ENCODE data around the gene SUPV3L1.
A peak's percentile ranks its signal among the peaks of the same experiment; 100 is the strongest.

DNA sequence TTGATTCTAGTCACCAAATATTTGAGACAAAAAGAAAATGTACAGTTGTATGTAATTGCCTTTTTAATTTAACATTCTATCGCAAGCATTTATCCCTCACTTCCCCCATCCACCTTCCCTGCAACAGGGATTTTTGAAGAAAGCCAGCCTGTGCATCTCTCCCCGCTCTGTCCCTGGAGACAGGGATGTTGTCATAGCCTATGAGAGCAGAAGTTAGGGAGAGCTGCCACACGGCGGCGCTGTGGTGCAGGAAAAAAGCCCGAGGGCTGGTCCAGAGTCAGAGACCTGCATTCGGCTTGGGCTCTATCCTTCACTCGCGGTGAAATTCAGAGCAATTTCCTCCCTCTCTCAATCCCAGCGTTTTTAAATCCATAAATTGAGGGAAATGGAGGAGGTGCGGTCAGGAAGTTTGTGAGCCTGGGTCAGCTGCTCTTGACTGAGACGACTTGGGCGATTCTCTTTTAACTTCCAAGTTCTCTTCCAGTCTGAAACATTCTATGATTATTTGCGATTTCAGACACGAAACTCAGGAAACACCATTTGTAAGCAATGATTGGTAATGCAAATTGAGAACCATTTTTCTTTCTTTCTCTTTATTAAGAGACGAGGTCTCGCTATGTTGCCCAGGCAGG is 57.6 kb downstream of the SUPV3L1 start:
- TF ChIP-seq, protein P1, sequence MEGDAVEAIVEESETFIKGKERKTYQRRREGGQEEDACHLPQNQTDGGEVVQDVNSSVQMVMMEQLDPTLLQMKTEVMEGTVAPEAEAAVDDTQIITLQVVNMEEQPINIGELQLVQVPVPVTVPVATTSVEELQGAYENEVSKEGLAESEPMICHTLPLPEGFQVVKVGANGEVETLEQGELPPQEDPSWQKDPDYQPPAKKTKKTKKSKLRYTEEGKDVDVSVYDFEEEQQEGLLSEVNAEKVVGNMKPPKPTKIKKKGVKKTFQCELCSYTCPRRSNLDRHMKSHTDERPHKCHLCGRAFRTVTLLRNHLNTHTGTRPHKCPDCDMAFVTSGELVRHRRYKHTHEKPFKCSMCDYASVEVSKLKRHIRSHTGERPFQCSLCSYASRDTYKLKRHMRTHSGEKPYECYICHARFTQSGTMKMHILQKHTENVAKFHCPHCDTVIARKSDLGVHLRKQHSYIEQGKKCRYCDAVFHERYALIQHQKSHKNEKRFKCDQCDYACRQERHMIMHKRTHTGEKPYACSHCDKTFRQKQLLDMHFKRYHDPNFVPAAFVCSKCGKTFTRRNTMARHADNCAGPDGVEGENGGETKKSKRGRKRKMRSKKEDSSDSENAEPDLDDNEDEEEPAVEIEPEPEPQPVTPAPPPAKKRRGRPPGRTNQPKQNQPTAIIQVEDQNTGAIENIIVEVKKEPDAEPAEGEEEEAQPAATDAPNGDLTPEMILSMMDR (conservative IDR thresholded peaks at IDR 0.05; ENCODE audit: low read length): peak; percentile 96
- no peak for TF ChIP-seq EZH2phosphoT487 (IDR thresholded peaks at IDR 0.05; ENCODE audit: borderline replicate concordance, low read depth, low read length)

All from OCI-LY7 (cell line).